GM12878 (cell line): ENCODE results near the gene B4GALNT2. TPM values are rescaled to one million over a fixed set of nuclear protein-coding genes. Genes with fewer than 3 reads are reported as not detected.

Source experiments
- ATAC-seq: fragments of 200-7000 bp; cut with Tn5 transposase; 3 replicates; pipeline ENCODE4 v1.9.1; 2020; ENCODE audit warnings: mild to moderate bottlenecking, moderate library complexity
- BruUV-seq: library from RNA; stranded (reverse); fragments of 400-500 nt; replicated peaks from 2 replicates; lab custom pipeline; 2021; lab: Mats Ljungman, UMichigan
- CTCF ChIA-PET: fragments of 300-600 bp; sonication (Branson Sonifier 250); formaldehyde crosslinking; extraction: SDS; loops from one replicate; lab custom pipeline; 2021; ENCODE audit warnings: inconsistent platforms; lab: Yijun Ruan, JAX
- POLR2A ChIA-PET: fragments of 350-600 bp; formaldehyde crosslinking; extraction: SDS; loops from one replicate; lab custom pipeline; 2021; ENCODE audit warnings: inconsistent platforms; lab: Charles Lee
- RAD21 ChIA-PET: fragments of 300-600 bp; sonication (Branson Sonifier 250); formaldehyde crosslinking; loops from one replicate; lab custom pipeline; 2023; ENCODE audit warnings: antibody characterized with exemption; ENCODE audit not compliant: unreplicated experiment; lab: Charles Lee
- SMC1A ChIA-PET: fragments of 300-600 bp; sonication (Branson Sonifier 250); formaldehyde crosslinking; loops from one replicate; lab custom pipeline; 2023; ENCODE audit not compliant: unreplicated experiment, uncharacterized antibody; lab: Charles Lee
- DNase-seq: peaks from one replicate; pipeline ENCODE4 v3.0.0-alpha.2; 2011; ENCODE audit warnings: low read depth, low spot score
- FAIRE-seq: peaks from 3 replicates; lab custom pipeline; 2011; peaks lifted over from hg19 to GRCh38; lab: Jason Lieb, UNC
- H2AFZ ChIP-seq: 2 replicates; pipeline ENCODE4 v1.6.0; 2011; ENCODE audit warnings: low read depth, low read length, control low read depth; ENCODE audit not compliant: control insufficient read depth
- H3K27ac ChIP-seq: 2 replicates; pipeline ENCODE4 v1.5.1; 2011; ENCODE audit warnings: control low read depth; ENCODE audit not compliant: control insufficient read depth, insufficient read depth
- H3K27me3 ChIP-seq, 2 experiments: replicated peaks in 1 of 2; 2 replicates each; pipeline versions ENCODE4 v1.6.0 to v1.6.1; 2011; ENCODE audit warnings: low read length in 1 of 2; ENCODE audit not compliant: control insufficient read depth in 2 of 2, insufficient read depth in 2 of 2
- H3K36me3 ChIP-seq, 2 experiments: 2 replicates each; pipeline ENCODE4 v1.5.1; 2011; ENCODE audit warnings: low read length in 1 of 2; ENCODE audit not compliant: control insufficient read depth in 2 of 2, insufficient read depth in 2 of 2
- H3K4me1 ChIP-seq: 2 replicates; pipeline ENCODE4 v1.6.1; 2011; ENCODE audit warnings: mild to moderate bottlenecking, low read length, moderate library complexity, mixed read lengths; ENCODE audit not compliant: control insufficient read depth, insufficient read depth
- H3K4me2 ChIP-seq: 2 replicates; pipeline ENCODE4 v1.6.0; 2011; ENCODE audit warnings: control low read depth; ENCODE audit not compliant: control insufficient read depth, insufficient read depth
- H3K4me3 ChIP-seq: fragments of 200-600 bp; sonication (generic); 2 replicates; pipeline ENCODE4 v1.5.1; 2016
- H3K79me2 ChIP-seq: 2 replicates; pipeline ENCODE4 v1.6.0; 2011; ENCODE audit warnings: low read length; ENCODE audit not compliant: control insufficient read depth, insufficient read depth
- H3K9ac ChIP-seq: 2 replicates; pipeline ENCODE4 v1.8.0; 2011; ENCODE audit warnings: low read length, control low read depth, mixed read lengths; ENCODE audit not compliant: control insufficient read depth, insufficient read depth
- H3K9me3 ChIP-seq: replicated peaks from 3 replicates; pipeline ENCODE4 v1.5.1; 2011; ENCODE audit warnings: mild to moderate bottlenecking, low read length; ENCODE audit not compliant: control insufficient read depth, insufficient read depth
- H4K20me1 ChIP-seq: 2 replicates; pipeline ENCODE4 v1.6.0; 2011; ENCODE audit not compliant: control insufficient read depth, insufficient read depth
- ATF7 ChIP-seq: fragments of 450-650 bp; IDR thresholded peaks from 2 replicates; pipeline ENCODE4 v1.6.1; 2016; ENCODE audit warnings: low read depth, mild to moderate bottlenecking
- BHLHE40 ChIP-seq, 2 experiments: fragments of 450-650 bp in 1 of 2; IDR thresholded peaks; 2 replicates each; pipeline ENCODE4 v1.6.1; 2011 to 2017; ENCODE audit warnings: low read depth in 2 of 2, borderline replicate concordance in 1 of 2, improper control_type of control experiment in 1 of 2, low read length in 1 of 2, mild to moderate bottlenecking in 1 of 2
- CBFB ChIP-seq: IDR thresholded peaks from 2 replicates; pipeline ENCODE4 v1.6.1; 2016; ENCODE audit warnings: antibody characterized with exemption, low read depth
- EGR1 ChIP-seq, 2 experiments: IDR thresholded peaks; 1 replicate in 1 of 2; 2 replicates in 1 of 2; pipeline ENCODE4 v1.6.1; 2011 to 2012; ENCODE audit warnings: low read depth in 2 of 2, low read length in 2 of 2, borderline replicate concordance in 1 of 2, mild to moderate bottlenecking in 1 of 2, moderate library complexity in 1 of 2
- EP300 ChIP-seq, 2 experiments: fragments of 150-350 bp in 1 of 2; IDR thresholded peaks; 2 replicates each; pipeline ENCODE4 v1.6.1; 2011 to 2012; ENCODE audit warnings: low read depth in 2 of 2, low read length in 2 of 2, borderline replicate concordance in 1 of 2, improper control_type of control experiment in 1 of 2, inconsistent platforms in 1 of 2; ENCODE audit not compliant: control insufficient read depth in 1 of 2
- ETV6 ChIP-seq, 2 experiments: fragments of 450-650 bp in 1 of 2; IDR thresholded peaks in 1 of 2; conservative IDR thresholded peaks in 1 of 2; 2 replicates each; pipeline ENCODE4 v1.6.1; 2014; ENCODE audit warnings: antibody characterized with exemption in 1 of 2, borderline replicate concordance in 1 of 2, low read depth in 1 of 2, mild to moderate bottlenecking in 1 of 2, moderate library complexity in 1 of 2
- FOXK2 ChIP-seq: fragments of 450-650 bp; IDR thresholded peaks from 2 replicates; pipeline ENCODE4 v1.6.1; 2017; ENCODE audit warnings: mild to moderate bottlenecking, moderate library complexity
- HDGF ChIP-seq: fragments of 450-650 bp; IDR thresholded peaks from 2 replicates; pipeline ENCODE4 v1.6.1; 2016; ENCODE audit warnings: antibody characterized with exemption
- IKZF2 ChIP-seq, 2 experiments: fragments of 450-650 bp; IDR thresholded peaks; 2 replicates each; pipeline ENCODE4 v1.6.1; 2017; ENCODE audit warnings: mild to moderate bottlenecking in 2 of 2, moderate library complexity in 2 of 2
- LARP7 ChIP-seq: fragments of 450-650 bp; IDR thresholded peaks from 2 replicates; pipeline ENCODE4 v1.6.1; 2017; ENCODE audit warnings: mild to moderate bottlenecking
- MEF2B ChIP-seq: fragments of 450-650 bp; IDR thresholded peaks from 2 replicates; pipeline ENCODE4 v1.6.1; 2018; ENCODE audit warnings: mild to moderate bottlenecking, moderate library complexity; ENCODE audit not compliant: partially characterized antibody, poor library complexity, severe bottlenecking
- NR2C2 ChIP-seq: IDR thresholded peaks from 2 replicates; pipeline ENCODE4 v1.6.1; 2011; ENCODE audit warnings: borderline replicate concordance, low read depth; ENCODE audit not compliant: control insufficient read depth, insufficient read length
- PAX5 ChIP-seq: IDR thresholded peaks from 2 replicates; pipeline ENCODE4 v1.6.1; 2011; ENCODE audit warnings: low read depth, low read length, borderline replicate concordance
- POLR2A ChIP-seq: IDR thresholded peaks from 2 replicates; pipeline ENCODE4 v1.6.1; 2011; ENCODE audit warnings: low read depth, mild to moderate bottlenecking, low read length
- RELB ChIP-seq: fragments of 450-650 bp; IDR thresholded peaks from 2 replicates; pipeline ENCODE4 v1.6.1; 2017; ENCODE audit warnings: low read depth, mild to moderate bottlenecking, moderate library complexity
- SMC3 ChIP-seq: IDR thresholded peaks from 2 replicates; pipeline ENCODE4 v1.6.1; 2011; ENCODE audit warnings: low read length, improper control_type of control experiment, borderline replicate concordance
- SPI1 ChIP-seq: IDR thresholded peaks from 2 replicates; pipeline ENCODE4 v1.6.1; 2011; ENCODE audit warnings: low read depth, mild to moderate bottlenecking, low read length, moderate library complexity, borderline replicate concordance; ENCODE audit not compliant: insufficient read depth
- TCF12 ChIP-seq: IDR thresholded peaks from 2 replicates; pipeline ENCODE4 v1.6.1; 2011; ENCODE audit warnings: low read depth, mild to moderate bottlenecking, low read length
- TCF3 ChIP-seq: IDR thresholded peaks from 2 replicates; pipeline ENCODE4 v1.6.1; 2012; ENCODE audit warnings: low read depth, mild to moderate bottlenecking, low read length, borderline replicate concordance; ENCODE audit not compliant: insufficient read depth
- ZNF24 ChIP-seq: fragments of 450-650 bp; IDR thresholded peaks from 2 replicates; pipeline ENCODE4 v1.6.1; 2017; ENCODE audit warnings: antibody characterized with exemption, mild to moderate bottlenecking
- WGBS: methylation state at CpG from one replicate; pipeline ENCODE4 v1.1.6; 2016; ENCODE audit warnings: low lambda C conversion rate; ENCODE audit not compliant: insufficient replicate concordance, insufficient coverage; ENCODE audit errors: missing lambda C conversion rate; 5-methylcytosine and 5-hydroxymethylcytosine counted together
- in situ Hi-C: fragments of 300-500 bp; cut with MboI; formaldehyde crosslinking; loops from 9 replicates; pipeline ENCODE4 v1.14.3; 2018; ENCODE audit warnings: mixed read lengths
- intact Hi-C: fragments of 100-400 bp; cut with micrococcal nuclease; formaldehyde crosslinking; loops from one replicate; pipeline ENCODE4 v1.14.2; 2022; ENCODE audit not compliant: unreplicated experiment
- polyA plus RNA-seq, 11 experiments: library from polyadenylated mRNA; depleted of rRNA in 4 of 11; unstranded in 6 of 11; stranded (reverse) in 5 of 11; fragments of >200 nt; fragmentation: Nextera tagmentation in 4 of 11; fragmentation: Illumina TruSeq in 1 of 11; extraction: Ambion mirVana in 4 of 11; extraction: Trizol in 1 of 11; gene quantifications; 1 replicate in 1 of 11; 2 replicates in 10 of 11; pipeline versions ENCODE4 v1.2.1 to v1.2.3, GENCODE V29; 2011 to 2016; ENCODE audit warnings: inconsistent platforms in 2 of 11, missing spikeins in 2 of 11, low read depth in 1 of 11
- total RNA-seq, 4 experiments: library from RNA; depleted of rRNA in 3 of 4; stranded (reverse); fragments of >200 nt in 3 of 4; fragmentation: Illumina TruSeq in 1 of 4; extraction: Trizol in 1 of 4; gene quantifications; 2 replicates each; pipeline versions ENCODE4 v1.2.1 to v1.2.3, GENCODE V29; 2013 to 2021

The B4GALNT2 gene
- total and polyA plus RNA-seq, 10 of the 15 experiments (the other 5 are each of a cell fraction or from before 2014, with no cell fraction given): not detected

GRCh38 chr17:49218941-49219913 is 86.7 kb downstream of the B4GALNT2 start:
- Histone ChIP-seq H3K4me1 (peaks cover 74% of the 10 kb centered on the region), H3K79me2 (peaks cover 33% of the 10 kb centered on the region), H2AFZ (peak overlapping the region; percentile 37), H4K20me1 (0 out of 2 replicates have a peak, but pooled peaks cover 7% of the 10 kb centered on the region), H3K4me2 (peak overlapping the region; percentile 99), H3K4me3 (peak overlapping the region; percentile 25; the same call in 1 of the 2 replicates), H3K27me3 (no peaks in the 10 kb centered on the region), H3K9ac (peak overlapping the region; percentile 49), H3K9me3 (no peaks in the 10 kb centered on the region), H3K27ac (peak overlapping the region; percentile 77), H3K36me3 (peaks cover 11 to 28% of the 10 kb centered on the region in 2 experiments)
- peak; percentile 68 for FAIRE-seq
- CTCF ChIA-PET: interaction anchor here (1.0 to 8.5 kb wide), 6 partner anchors 9 to 385 kb away, joined by 3 to 127 read pairs (median 4); no protein-coding TSS in a partner anchor
- SMC1A ChIA-PET: interaction anchor here (1.1 to 16.8 kb wide), 4 partner anchors 9 to 39 kb away, joined by 3 to 354 read pairs (median 5); partner anchors contain the start of gene ABI3
- peak; percentile 72 for ATAC-seq
- no TSS peak for BruUV-seq
- POLR2A ChIA-PET: interaction anchor here (0.9 to 13.2 kb wide), 3 partner anchors 10 to 121 kb away, joined by 4 to 537 read pairs (median 7); no protein-coding TSS in a partner anchor
- peak; percentile 76 for DNase-seq
- WGBS: 14% methylated on average over 35 of the region's 37 CpGs
- intact Hi-C loops: loop anchor here (1.0 to 5.0 kb wide), 2 partner anchors 27 to 302 kb away; no protein-coding TSS in a partner anchor
- RAD21 ChIA-PET: interaction anchor here (0.6 to 13.4 kb wide), 5 partner anchors 9 to 343 kb away, joined by 3 to 355 read pairs (median 4); partner anchors contain the start of genes ABI3 and GNGT2
- in situ Hi-C loops: no loop called here
- 0 out of 2 replicates have a peak, but pooled peaks have one; percentile 36 for TF ChIP-seq PAX5
- no peak for TF ChIP-seq RELB
- TF ChIP-seq SPI1: peak; percentile 74
- TF ChIP-seq BHLHE40 (IDR thresholded peaks at IDR 0.05; ENCODE audit: borderline replicate concordance in 1 of 2, low read depth in 2 of 2, low read length in 1 of 2): peak; percentile 12 to 15; a peak in 2 of 4 replicates
- TF ChIP-seq POLR2A: peak; percentile 42
- TF ChIP-seq SMC3: peak; percentile 40; the same call in 1 of the 2 replicates
- TF ChIP-seq LARP7: peak; percentile 14; the same call in 1 of the 2 replicates
- TF ChIP-seq ATF7: peak; percentile 25; the same call in 1 of the 2 replicates
- TF ChIP-seq EGR1 (IDR thresholded peaks at IDR 0.05; ENCODE audit: borderline replicate concordance in 1 of 2, low read depth in 2 of 2, low read length in 2 of 2): peak in 1 of 2 experiments; percentile 62; a peak in 1 of 3 replicates
- TF ChIP-seq NR2C2: no peak
- TF ChIP-seq ETV6 (conservative IDR thresholded peaks at IDR 0.05 in 1 of 2, IDR thresholded peaks at IDR 0.05 in 1 of 2; ENCODE audit: borderline replicate concordance in 1 of 2, low read depth in 1 of 2): peak in 1 of 2 experiments; percentile 44; a peak in 2 of 4 replicates
- peak; percentile 73 for TF ChIP-seq TCF12
- peak; percentile 31; the same call in 1 of the 2 replicates for TF ChIP-seq CBFB
- TF ChIP-seq HDGF: 0 out of 2 replicates have a peak, but pooled peaks have one; percentile 28
- TF ChIP-seq FOXK2: no peak
- 0 out of 2 replicates have a peak, but pooled peaks have one; percentile 59 for TF ChIP-seq TCF3
- TF ChIP-seq MEF2B: peak; percentile 14
- 0 out of 4 replicates have a peak, but pooled peaks of 1 of the 2 experiments have one; percentile 9 for TF ChIP-seq EP300 (IDR thresholded peaks at IDR 0.05; ENCODE audit: borderline replicate concordance in 1 of 2, control insufficient read depth in 1 of 2, low read depth in 2 of 2, low read length in 2 of 2)
- TF ChIP-seq IKZF2 (IDR thresholded peaks at IDR 0.05): peak; percentile 43 to 45; a peak in 2 of 4 replicates
- no peak for TF ChIP-seq ZNF24
